PC-3 (cell line): ENCODE measurements around the gene LRRC10B. TPM values are rescaled to one million over a fixed set of nuclear protein-coding genes. Genes with fewer than 3 reads are reported as not detected.

Experiments used
- ATAC-seq: fragments of 200-7000 bp; cut with Tn5 transposase; 2 replicates; pipeline ENCODE4 v1.9.1; 2020; ENCODE audit warnings: mild to moderate bottlenecking, moderate library complexity
- BruUV-seq: library from RNA; stranded (reverse); fragments of 400-500 nt; replicated peaks from 2 replicates; lab custom pipeline; 2021; lab: Mats Ljungman, UMichigan
- CTCF ChIA-PET: fragments of 300-600 bp; sonication (Branson Sonifier 250); formaldehyde crosslinking; loops from one replicate; lab custom pipeline; 2022; ENCODE audit warnings: antibody characterized with exemption; lab: Charles Lee
- POLR2A ChIA-PET: fragments of 300-600 bp; sonication (Branson Sonifier 250); formaldehyde crosslinking; loops from one replicate; lab custom pipeline; 2022; ENCODE audit warnings: antibody characterized with exemption; ENCODE audit not compliant: unreplicated experiment; lab: Charles Lee
- DNase-seq: peaks from one replicate; pipeline ENCODE4 v3.0.0-alpha.2; 2015
- H2AFZ ChIP-seq: fragments of 300-600 bp; sonication (generic); 2 replicates; pipeline ENCODE4 v1.6.0; 2016; ENCODE audit warnings: antibody characterized with exemption, low read length
- H3F3A ChIP-seq: fragments of 300-600 bp; sonication (generic); one replicate; pipeline ENCODE4 v1.6.0; 2017; ENCODE audit warnings: antibody characterized with exemption, low read length, control low read depth, mild to moderate bottlenecking; ENCODE audit not compliant: unreplicated experiment
- H3K27ac ChIP-seq: fragments of 300-600 bp; sonication (generic); 2 replicates; pipeline ENCODE4 v1.5.1; 2016; ENCODE audit warnings: mild to moderate bottlenecking, low read length
- H3K27me3 ChIP-seq: fragments of 300-600 bp; sonication (generic); 2 replicates; pipeline ENCODE4 v1.6.1; 2016; ENCODE audit warnings: low read length, mixed read lengths
- H3K36me3 ChIP-seq: fragments of 300-600 bp; sonication (generic); 2 replicates; pipeline ENCODE4 v1.6.1; 2016; ENCODE audit warnings: low read depth, mixed run types, low read length, mixed read lengths
- H3K4me1 ChIP-seq: fragments of 300-600 bp; sonication (generic); 2 replicates; pipeline ENCODE4 v1.5.1; 2016; ENCODE audit warnings: low read length; ENCODE audit not compliant: insufficient read depth
- H3K4me2 ChIP-seq: fragments of 300-600 bp; sonication (generic); 2 replicates; pipeline ENCODE4 v1.6.0; 2016; ENCODE audit warnings: low read length
- H3K4me3 ChIP-seq: fragments of 300-600 bp; sonication (generic); 2 replicates; pipeline ENCODE4 v1.5.1; 2016; ENCODE audit warnings: mild to moderate bottlenecking, low read length, mixed read lengths
- H3K79me2 ChIP-seq: fragments of 300-600 bp; sonication (generic); 2 replicates; pipeline ENCODE4 v1.6.1; 2017; ENCODE audit warnings: low read length, mixed read lengths
- H3K9ac ChIP-seq: fragments of 300-600 bp; sonication (generic); 2 replicates; pipeline ENCODE4 v1.6.0; 2016; ENCODE audit warnings: mild to moderate bottlenecking, low read length
- H3K9me2 ChIP-seq: fragments of 300-600 bp; sonication (generic); replicated peaks from 2 replicates; pipeline ENCODE4 v1.6.1; 2016; ENCODE audit warnings: mixed run types, low read length, mixed read lengths
- H3K9me3 ChIP-seq: fragments of 300-600 bp; sonication (generic); 2 replicates; pipeline ENCODE4 v1.6.1; 2016; ENCODE audit warnings: low read length, mixed read lengths
- H4K20me1 ChIP-seq: fragments of 300-600 bp; sonication (generic); 2 replicates; pipeline ENCODE4 v1.6.1; 2016; ENCODE audit warnings: low read length, mixed read lengths
- CTCF ChIP-seq: fragments of 300-600 bp; sonication (generic); conservative IDR thresholded peaks from 2 replicates; pipeline ENCODE4 v1.5.1; 2017; ENCODE audit warnings: antibody characterized with exemption, low read depth, mild to moderate bottlenecking, low read length
- EZH2 ChIP-seq: fragments of 300-600 bp; sonication (generic); IDR thresholded peaks from one replicate; pipeline ENCODE4 v1.6.1; 2017; ENCODE audit warnings: antibody characterized with exemption, mild to moderate bottlenecking, low read length; ENCODE audit not compliant: unreplicated experiment
- EZH2phosphoT487 ChIP-seq: fragments of 300-600 bp; sonication (generic); IDR thresholded peaks from 2 replicates; pipeline ENCODE4 v1.6.1; 2018; ENCODE audit warnings: mild to moderate bottlenecking, antibody characterized with exemption, low read length, borderline replicate concordance
- intact Hi-C: fragments of 100-400 bp; cut with micrococcal nuclease; formaldehyde crosslinking; loops from 2 replicates; pipeline ENCODE4 v1.9.0; 2023
- total RNA-seq: library from RNA; depleted of rRNA; stranded (reverse); fragments of >200 nt; gene quantifications from 2 replicates; pipeline ENCODE4 v1.2.3, GENCODE V29; 2014

The LRRC10B gene
- total RNA-seq, 1 experiment from 2014 or later, result 0.55 TPM

GRCh38 chr11:61540528-61540927 is 32.0 kb downstream of the LRRC10B start:
- Histone ChIP-seq H3K9me2 (no peaks in the 10 kb centered on the region), H3K27me3 (no peaks in the 10 kb centered on the region), H3F3A (no peaks in the 10 kb centered on the region), H3K4me2 (no peak overlapping the region), H3K4me3 (no peak overlapping the region), H3K4me1 (peaks cover 41% of the 10 kb centered on the region), H3K9ac (no peak overlapping the region), H3K36me3 (no peaks in the 10 kb centered on the region), H3K27ac (no peak overlapping the region), H2AFZ (no peak overlapping the region), H3K9me3 (no peaks in the 10 kb centered on the region), H4K20me1 (no peaks in the 10 kb centered on the region), H3K79me2 (no peaks in the 10 kb centered on the region)
- ATAC-seq, result no peak
- BruUV-seq, result no TSS peak
- ChIA-PET CTCF (no interaction called here), POLR2A (no interaction called here)
- DNase-seq, result no peak
- no peak for TF ChIP-seq EZH2
- TF ChIP-seq EZH2phosphoT487, result no peak
- TF ChIP-seq CTCF, result no peak
- intact Hi-C loops, result loop anchor here (5.0 kb wide), 1 partner anchor 42 kb away; the partner anchor contains the start of gene SYT7

GRCh38 chr11:61541598-61541997 is 33.0 kb downstream of the LRRC10B start:
- TF ChIP-seq EZH2, result no peak
- TF ChIP-seq EZH2phosphoT487, result no peak
- no peak for TF ChIP-seq CTCF
- CTCF ChIA-PET, result no interaction called here
- no TSS peak for BruUV-seq

GRCh38 chr11:61542024-61542461 is 33.5 kb downstream of the LRRC10B start:
- no peaks in the 10 kb centered on the region for H4K20me1 ChIP-seq
- H3F3A ChIP-seq, result no peaks in the 10 kb centered on the region
- no peaks in the 10 kb centered on the region for H3K79me2 ChIP-seq
- BruUV-seq, result no TSS peak
- POLR2A ChIA-PET, result no interaction called here
- TF ChIP-seq EZH2phosphoT487, result no peak
- TF ChIP-seq CTCF, result no peak
- no peak for TF ChIP-seq EZH2
- intact Hi-C loops, result loop anchor here (5.0 kb wide), 1 partner anchor 40 kb away; the partner anchor contains the start of gene SYT7
- peak overlapping the region; percentile 21; the same call in 1 of the 2 replicates for H3K4me3 ChIP-seq
- H3K4me1 ChIP-seq, result peaks cover 41% of the 10 kb centered on the region
- no peaks in the 10 kb centered on the region for H3K9me3 ChIP-seq
- CTCF ChIA-PET, result no interaction called here
- no peak overlapping the region for H2AFZ ChIP-seq
- no peaks in the 10 kb centered on the region for H3K36me3 ChIP-seq
- no peak overlapping the region for H3K9ac ChIP-seq
- H3K4me2 ChIP-seq, result peak overlapping the region; percentile 70
- ATAC-seq (no peak), DNase-seq (no peak)
- no peak overlapping the region for H3K27ac ChIP-seq
- no peaks in the 10 kb centered on the region for H3K27me3 ChIP-seq
- no peaks in the 10 kb centered on the region for H3K9me2 ChIP-seq

More at GRCh38 chr11:61541598-61541997, 33.0 kb downstream of the LRRC10B start:
- no peaks in the 10 kb centered on the region for H3K9me3 ChIP-seq
- H3K79me2 ChIP-seq, result no peaks in the 10 kb centered on the region
- ATAC-seq (peak; percentile 79), DNase-seq (peak; percentile 78)
- no peaks in the 10 kb centered on the region for H3F3A ChIP-seq
- no peak overlapping the region for H3K27ac ChIP-seq
- H4K20me1 ChIP-seq, result no peaks in the 10 kb centered on the region
- peak overlapping the region; percentile 21; the same call in 1 of the 2 replicates for H3K4me3 ChIP-seq
- H3K36me3 ChIP-seq, result no peaks in the 10 kb centered on the region
- intact Hi-C loops, result loop anchor here (5.0 kb wide), 1 partner anchor 41 kb away; the partner anchor contains the start of gene SYT7
- H3K9me2 ChIP-seq, result no peaks in the 10 kb centered on the region
- H3K9ac ChIP-seq, result no peak overlapping the region
- peaks cover 41% of the 10 kb centered on the region for H3K4me1 ChIP-seq
- peak overlapping the region; percentile 70 for H3K4me2 ChIP-seq
- H3K27me3 ChIP-seq, result no peaks in the 10 kb centered on the region
- POLR2A ChIA-PET, result no interaction called here
- H2AFZ ChIP-seq, result no peak overlapping the region
